UCSD-AML1 (cell line): ENCODE results near the gene DTD1.

Experiments
- DNase-seq: peaks from one replicate; lab custom pipeline; 2025; ENCODE audit not compliant: unreplicated experiment; lab: John Stamatoyannopoulos, UW

Gene DTD1

DNA sequence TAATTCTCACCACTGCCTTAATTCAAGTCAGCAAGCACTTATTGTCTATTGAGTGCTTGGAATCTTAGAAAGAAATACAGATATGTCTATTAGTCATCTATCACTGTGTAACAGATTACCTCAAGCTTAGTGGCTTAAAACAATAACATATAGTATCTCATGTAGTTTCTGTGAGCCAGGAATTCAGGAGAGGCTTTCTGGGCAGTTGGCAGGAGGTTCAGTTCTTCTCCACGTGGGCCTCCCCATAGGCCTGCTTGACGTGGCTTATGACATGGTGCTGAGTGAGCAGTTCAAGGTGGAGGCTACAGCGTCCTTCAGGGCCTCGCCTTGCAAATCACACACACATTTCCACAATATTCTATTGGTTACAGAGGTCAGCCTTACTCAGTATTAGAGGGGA, 69.7 kb downstream of the DTD1 start:
- DNase-seq, result no peak

DNA sequence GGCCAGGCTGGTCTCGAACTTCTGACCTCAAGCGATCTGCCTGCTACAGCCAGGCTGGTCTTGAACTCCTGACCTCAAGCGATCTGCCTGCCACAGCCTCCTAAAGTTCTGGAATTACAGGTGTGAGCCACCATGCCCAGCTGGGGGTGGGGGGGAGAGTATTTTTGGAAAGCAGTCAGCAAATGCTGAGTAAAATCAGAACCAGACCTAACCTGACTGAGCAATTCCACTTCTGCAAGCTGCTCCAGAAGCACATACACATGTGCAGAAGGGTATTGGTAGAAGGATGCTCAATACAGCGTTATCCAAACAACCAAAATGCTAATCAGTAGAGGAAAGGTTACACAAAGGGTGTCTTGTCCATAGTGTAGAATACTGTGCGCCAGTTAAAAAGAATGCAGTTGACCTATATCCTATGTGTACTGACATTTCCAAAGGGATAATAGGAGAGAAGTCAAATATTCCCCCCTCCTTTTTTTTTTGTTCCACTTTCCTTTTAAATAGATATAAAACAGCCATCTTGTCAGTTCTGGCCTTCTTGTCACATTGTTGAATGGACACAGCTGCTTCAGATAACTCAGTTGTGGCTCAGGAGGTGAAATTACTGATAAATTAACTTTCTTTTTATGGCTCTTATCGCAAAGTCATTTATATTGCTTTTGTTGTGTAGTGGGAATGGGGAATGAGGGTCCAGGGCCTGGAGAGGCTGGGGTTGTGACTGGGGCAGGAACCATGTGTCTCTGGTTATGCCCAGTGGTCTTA, 74.6 kb downstream of the DTD1 start:
- DNase-seq, result no peak

DNA sequence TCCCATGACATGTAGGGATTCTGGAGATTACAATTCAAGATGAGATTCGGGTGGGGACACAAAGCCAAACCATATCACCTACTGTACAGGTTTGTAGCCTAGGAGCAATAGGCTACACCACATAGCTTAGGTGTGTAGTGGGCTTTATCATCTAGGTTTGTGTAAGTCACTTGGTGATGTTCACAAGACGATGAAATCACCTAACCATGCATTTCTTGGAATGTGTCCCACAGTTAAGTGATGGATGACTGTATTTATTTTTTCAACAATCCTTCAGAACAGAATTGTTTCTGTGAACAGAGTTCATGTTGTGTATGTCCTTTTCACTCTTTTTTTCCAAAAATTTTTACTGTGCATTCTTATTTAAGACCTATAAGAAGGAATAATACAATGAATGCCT, 76.1 kb downstream of the DTD1 start:
- no peak for DNase-seq

DNA sequence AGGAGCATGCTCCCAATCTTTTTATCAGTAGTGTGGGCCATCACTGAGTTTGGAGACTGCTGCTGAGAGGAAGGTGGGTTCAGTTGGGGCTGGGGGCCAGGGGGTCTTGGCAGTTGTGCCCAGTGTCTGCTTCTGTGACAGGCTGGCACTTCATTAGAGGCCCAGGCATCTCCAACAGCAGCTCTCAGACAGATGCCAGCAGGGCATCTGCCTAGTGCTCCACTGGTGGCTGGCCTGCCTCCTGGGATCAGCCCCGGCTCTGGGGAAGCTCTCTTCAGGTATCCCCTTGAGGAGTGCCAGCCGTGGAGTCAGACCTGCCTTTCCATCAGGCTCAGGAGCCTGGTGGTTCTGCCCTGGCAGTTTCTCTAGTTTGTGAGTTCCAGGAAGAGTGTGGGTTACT, 77.3 kb downstream of the DTD1 start:
- no peak for DNase-seq

DNA sequence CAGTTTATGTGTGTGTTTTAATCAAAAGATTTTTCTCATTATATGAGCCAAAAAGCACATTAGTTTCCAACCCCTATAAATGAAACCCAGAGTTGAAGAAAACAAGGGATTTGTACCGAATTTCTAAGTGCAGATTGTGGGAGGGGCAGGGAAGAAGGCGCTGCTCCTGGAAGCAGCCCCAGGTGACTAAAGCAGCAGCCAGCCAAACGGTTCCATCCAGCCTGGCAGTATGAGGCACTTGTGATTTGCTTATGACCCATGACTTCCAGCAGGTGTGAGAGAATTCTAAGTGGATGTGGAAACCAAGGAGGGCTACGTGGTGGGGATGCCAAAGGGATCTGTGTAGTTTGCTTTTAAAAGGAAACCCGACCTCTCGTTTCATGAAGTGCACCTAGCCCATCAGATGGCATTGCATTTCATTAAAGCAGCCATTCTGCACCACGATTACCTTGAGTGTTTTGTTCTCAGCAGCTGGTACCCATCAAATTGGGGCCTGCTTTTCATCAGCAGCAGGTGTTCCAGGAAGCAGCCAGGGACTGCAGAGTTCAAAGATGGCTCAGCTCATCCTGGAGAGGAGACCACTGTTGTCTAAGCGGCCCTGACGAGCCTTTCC, 79.1 kb downstream of the DTD1 start:
- no peak for DNase-seq

DNA sequence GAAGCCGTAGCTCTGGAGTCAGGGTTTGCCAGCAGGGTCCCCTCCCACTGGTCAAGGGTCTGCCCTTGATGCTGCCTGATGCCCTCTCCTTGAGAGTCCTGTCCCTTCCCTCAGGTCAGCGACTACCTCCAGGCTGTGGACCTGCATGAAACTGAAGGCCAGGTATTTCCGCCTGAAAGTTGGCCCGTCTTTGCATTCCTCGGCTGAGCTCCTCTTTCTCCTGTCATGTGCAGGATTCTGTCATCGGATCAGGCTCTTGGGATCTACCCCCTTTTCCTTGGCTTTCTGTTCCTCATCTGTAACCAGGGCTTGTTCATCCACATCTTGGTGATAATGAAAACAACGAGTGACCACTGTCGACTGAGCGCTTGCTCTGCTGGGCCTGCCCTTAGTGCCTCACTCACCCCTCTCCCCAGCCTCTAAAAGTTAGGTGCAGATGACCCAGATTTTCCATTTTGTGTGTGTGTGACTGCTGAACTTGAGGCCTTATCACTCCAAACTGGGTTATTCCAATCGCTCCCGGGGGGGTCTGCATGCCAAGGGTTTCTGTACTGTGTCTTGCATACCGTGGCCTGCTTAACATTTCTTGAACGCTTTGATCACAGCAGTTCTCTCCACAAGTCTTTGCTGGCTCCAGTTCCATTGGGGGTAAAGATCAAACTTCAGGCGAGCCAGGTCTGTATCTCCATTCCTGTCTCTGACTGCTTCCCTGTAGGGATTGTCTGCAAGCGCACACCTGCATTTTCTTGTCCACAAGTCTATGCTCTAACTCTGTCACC, 81.6 kb downstream of the DTD1 start:
- DNase-seq, result no peak

DNA sequence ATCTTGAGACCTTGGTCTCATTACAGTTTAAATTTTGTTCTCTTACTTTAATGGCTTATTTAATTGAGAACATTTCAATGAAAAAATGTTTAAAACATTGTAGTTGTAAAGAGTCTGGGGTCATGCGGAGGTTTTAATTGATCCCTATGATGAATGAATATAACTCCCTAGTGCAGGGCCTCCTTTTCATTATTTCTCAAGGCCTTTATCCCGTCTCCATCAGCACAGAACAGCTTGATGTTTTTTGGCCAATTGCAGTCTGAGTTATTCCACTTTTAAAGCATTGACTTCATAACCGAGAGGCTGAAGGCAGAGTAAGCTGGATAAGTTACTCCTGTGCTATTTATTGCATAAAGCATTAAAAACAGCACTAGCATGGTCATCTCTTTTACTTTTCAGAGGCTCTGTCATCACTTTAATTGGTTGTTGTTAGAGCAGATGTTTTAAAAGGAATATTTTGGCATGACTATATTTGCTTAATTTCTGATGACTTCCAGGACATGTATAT, 83.4 kb downstream of the DTD1 start:
- DNase-seq, result no peak

DNA sequence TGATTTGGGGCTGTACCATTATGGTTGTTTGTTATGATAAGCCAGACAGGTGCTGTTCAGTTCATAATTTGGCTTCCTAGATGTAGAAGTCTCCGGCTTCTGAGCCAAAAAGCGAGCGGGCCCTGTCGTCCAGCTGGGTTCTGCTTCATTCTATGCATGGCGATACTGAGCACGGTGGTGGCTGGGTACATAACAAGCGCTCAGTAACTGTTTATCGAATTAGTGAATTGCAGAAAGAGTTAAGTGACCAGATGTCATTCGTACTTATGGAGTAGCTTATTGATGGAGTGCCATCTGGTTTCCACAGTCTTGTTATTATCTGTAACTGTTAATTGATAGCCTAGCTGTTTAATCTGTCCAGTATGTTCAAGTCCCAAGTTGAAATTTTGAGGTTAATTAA, 85.0 kb downstream of the DTD1 start:
- no peak for DNase-seq

DNA sequence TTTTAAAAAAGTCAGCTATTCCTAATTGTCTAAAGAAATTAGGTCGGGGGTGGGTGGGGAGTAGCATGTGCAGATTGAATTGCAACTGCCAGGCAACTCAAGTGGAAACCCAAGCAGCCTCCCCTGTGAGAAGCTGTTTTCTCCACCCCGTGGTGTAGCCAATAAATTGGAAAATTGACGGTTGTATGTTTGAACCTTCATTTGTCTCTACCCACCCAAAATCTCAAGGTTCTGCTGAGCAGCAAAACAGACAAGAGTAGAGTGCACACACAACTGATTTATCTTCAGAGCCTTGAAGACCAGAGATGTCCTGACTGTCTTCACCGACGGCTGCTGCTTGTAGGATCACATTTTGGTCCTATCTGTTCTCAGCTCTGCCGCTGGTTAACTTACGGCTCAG, 88.5 kb downstream of the DTD1 start:
- DNase-seq, result no peak

DNA sequence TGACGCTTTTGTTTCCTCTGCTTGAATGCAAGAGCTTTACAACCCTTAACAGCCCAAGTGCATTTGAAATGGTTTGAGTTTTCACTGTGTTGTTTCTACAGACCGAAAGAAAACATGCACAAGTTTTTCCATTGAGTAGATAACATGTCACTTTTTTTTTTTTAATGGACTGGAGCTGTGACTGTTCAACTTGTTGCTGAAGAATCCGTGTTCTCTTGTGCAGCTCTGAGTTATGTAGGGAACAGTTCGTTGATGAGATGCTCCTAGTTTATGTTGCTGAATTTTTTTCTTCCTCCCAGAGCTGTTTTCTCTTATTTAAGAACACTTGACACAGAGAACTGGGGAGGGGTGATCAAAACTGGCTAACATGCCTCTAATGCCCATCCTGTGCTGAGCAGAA, 89.3 kb downstream of the DTD1 start:
- DNase-seq, result no peak

DNA sequence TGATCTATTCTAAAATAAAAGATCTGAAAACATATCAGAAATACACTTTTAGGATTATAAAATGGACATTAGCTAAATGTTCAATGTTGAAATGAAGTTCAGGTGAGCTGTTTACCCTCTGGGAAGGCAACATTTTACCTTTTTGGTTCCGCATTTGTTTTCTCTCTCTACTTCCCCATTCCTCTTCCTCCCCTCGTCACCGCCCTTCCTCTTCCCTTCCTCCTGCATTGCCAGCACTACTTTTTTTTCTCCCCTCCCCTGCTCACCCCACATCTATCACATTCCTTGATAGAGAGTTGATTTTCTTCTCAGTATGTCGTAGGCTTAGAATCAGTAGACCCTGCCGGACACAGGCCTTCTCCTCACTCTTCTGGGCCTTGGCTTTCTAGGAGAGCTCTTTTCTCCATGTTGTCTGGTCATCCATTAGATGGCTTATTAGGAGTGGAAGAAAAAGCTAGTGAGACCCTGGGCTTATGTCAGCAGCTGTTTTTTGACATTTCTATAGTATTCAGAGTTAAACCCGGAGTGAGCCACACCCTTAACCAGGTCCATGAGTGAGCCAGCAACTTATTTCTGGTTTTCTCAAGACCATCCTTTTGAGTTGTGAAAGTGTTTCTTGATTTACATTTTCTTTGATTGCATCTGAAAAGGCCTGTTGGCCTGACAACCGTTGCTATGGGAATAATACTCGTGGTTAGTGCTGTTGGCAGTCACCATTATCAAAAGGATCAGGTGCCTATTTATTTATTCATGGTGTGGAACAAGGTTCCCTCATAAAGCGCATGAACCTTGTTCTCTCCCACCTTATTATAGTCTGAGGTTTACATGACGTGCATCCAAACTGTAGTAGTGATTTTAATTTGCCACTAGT, 90.9 kb downstream of the DTD1 start:
- no peak for DNase-seq

DNA sequence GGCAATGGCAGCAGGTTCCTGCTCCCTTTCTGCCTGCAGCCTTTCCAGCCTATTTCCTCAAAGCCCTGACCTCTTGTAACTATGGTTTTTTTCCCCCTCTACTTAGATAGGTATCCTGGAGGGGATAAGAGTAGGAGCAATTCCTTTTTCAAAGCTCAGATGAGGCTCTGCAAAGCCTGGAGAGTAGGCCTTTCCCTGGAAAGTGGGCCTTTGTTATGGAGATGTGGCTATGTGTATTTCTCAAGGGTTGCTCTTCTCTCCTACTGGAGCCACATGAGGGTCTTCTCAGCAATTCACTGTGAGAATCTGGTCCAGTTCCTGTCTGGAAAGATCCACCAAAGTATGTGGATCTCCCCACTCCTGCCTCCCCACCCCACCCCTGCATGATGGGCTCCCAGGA, 96.0 kb downstream of the DTD1 start:
- no peak for DNase-seq

DNA sequence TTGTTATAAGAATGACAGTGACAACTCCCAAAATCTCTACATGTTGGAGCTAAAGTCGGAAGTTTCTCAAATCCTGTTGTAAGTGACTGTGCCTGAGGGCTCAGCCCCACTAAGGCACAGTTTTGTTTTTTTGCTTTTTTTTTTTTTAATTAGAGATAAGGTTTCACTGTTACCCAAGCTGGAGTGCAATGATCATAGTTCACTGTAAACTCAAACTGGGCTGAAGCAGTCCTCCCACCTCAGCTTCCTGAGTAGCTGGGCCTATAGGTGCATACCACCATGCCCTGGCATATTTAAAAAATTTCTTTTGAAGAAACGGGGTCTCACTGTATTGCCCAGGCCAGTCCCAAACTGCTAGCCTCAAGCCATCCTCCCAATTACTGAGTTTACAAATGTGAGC, 96.9 kb downstream of the DTD1 start:
- DNase-seq, result no peak

DNA sequence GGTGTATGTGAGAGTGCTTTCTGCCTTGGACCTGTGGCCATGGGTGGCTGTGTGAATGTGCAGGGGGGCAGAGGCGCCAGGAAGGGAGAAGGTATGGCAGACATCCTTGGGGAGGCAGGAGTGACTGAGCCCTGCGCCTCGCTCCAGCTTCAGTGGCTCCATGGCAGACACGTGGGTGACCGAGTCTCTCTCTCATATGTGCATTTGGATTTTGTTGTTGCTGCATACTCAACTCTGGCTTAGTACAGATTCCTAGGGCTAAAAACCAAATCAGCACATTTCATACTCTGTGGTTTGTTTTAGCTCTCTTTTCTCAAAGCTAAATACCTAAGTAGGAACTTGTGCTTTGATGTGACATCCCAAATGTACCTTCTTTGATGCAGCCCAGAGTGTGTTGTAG, 97.6 kb downstream of the DTD1 start:
- no peak for DNase-seq

DNA sequence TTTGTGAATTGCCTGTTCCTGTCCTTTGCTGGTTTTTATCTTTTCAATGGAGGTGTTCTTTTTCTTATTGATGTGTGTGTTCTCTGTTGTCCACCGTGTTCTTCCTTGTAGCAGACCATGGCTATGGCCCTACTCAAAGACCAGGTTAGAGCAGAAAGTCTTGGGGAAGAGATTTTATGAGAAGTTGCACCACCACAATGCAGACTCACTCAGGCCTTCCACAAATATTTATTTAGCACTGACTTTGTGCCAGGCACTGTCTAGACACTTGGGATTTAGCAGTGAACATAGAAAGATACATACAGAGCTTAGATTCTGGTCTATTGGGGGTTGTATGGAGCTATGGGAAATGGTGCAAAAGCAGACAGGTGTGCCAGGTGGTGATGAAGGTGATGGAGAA, 98.8 kb downstream of the DTD1 start:
- DNase-seq, result no peak

DNA sequence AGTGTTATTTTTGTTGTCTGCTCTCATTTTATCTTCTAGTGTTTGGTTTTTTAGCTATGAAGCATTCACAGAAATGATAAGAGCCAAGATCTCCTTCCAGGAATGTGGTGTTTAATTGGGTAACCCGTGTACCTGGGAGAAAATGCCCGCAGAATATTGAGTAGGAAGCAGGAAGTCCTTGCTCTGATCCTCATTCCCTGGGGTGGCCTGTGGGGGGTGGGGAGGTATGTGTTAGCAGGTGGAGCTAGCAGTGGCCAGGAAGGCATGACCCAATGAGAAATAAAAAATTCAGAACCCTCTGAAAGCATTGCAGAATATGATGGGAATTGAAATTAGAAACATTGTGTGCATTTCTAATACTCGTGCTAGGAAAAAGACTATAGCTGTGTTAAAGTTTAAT, 100.8 kb downstream of the DTD1 start:
- no peak for DNase-seq

DNA sequence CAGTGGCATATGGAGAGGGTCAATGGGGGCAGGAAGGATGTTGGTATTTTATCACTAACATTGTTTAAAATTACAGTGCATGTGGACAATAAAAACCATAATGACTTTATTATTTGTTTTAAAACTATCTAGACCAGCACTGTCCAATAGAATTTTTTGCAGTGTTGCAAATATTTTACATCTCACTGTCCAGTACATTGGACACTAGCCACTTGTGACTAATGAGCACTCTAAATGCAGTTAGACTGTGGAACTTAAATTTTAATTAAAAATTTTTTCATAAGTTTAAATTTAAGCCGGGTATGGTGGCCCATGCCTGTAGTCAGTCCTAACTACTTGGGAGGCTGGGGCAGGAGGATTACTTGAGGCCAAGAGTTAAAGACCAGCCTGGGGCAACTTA, 101.7 kb downstream of the DTD1 start:
- DNase-seq, result no peak

DNA sequence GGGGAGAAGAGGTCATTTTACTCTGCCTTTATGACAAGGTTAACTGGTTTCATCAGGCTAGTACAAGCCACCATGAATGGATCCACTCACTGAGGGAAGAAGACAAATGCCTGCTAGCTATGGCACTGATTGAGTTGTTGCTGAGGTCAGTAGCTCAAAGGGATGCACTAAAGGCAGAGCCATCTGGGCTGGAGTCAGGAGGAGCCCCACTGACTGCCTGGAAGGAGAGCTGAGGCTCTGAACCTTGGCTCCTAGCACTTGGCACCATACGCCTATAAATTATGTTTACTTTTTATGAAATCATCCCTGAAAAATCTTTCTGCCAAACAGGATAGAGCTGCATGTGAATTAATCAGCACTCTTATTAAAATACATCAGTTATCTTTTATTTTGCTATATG, 104.6 kb downstream of the DTD1 start:
- no peak for DNase-seq

DNA sequence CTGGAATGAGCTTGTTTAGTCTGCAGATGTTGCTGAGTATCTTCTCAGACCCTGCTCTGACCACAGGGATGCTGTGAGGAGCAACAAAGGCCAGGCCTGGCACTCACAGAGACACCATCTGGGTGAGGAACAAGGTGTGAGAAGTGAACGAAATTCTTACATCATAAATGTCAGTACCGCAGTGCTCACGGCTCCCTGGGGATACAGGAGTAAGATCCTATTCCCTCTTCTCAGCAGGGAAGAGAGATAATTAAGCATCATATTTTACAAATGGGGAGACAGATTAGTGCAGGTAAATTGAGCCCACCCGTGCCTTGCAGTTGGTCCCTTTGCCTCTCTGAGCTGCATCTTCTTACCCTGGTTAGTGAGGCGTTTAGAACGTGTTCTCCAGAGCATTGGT, 106.2 kb downstream of the DTD1 start:
- no peak for DNase-seq

DNA sequence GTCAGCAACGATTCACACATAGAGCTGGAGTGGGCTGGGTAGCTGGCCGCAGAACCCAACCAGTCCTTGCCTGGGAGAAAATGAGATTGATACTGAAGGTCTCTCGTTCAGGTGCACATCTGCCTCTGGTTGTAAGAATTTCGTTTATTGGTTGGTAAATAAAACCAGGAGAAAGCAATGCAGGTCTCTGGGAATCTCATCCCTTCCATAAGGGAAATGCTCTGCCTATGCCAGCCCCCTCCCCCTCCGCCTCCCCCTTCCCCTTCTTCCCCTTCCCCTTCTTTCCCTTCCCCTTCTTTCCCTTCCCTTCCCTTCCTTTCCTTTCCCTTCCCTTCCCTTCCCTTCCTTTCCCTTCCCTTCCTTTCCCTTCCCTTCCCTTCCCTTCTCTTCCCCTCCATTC, 107.3 kb downstream of the DTD1 start:
- DNase-seq, result no peak

DNA sequence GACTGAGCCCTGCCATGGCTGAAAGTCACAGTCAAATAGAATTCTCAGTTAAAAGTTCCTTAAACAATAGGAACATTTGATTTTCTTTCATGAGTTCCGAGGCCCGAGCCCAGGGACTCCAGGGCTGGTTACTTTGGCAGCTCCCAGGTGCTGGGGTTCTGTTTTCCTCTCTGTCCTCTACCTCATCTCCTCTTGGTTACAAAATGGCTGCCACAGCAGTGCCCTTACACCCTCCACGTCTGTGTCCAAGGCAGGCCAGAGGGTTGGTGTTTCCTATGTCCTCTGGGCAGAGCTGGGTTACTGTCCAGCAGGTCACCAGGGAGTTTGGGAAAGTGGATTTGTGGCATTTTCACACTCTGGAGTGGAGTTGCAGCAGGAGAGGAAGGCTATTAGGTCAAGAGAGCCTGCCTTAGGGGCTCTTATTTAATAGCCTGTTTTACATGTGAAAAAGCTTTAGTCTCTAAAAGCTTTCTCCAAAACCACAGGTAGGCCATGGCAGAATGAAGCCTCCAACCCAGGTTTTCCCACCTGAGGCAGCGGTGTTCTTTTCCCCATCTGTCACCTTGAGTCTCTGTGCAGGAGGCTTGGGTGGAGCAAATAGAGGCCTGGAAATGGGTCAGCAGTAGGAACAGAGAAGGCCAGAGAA, 111.0 kb downstream of the DTD1 start:
- no peak for DNase-seq
